Endothelial cell of umbilical vein (primary cell): ENCODE data around the gene SLC16A7. TPM values are rescaled to one million over a fixed set of nuclear protein-coding genes. Genes with fewer than 3 reads are reported as not detected.

Experiments used
- BruUV-seq: library from RNA; stranded (reverse); fragments of 400-500 nt; replicated peaks from 2 replicates; lab custom pipeline; 2021; lab: Mats Ljungman, UMichigan
- CTCF ChIA-PET: fragments of 300-600, 350-600 bp; sonication (Branson Sonifier 250); formaldehyde crosslinking; loops from one replicate; lab custom pipeline; 2021; ENCODE audit warnings: antibody characterized with exemption, inconsistent platforms; lab: Charles Lee
- POLR2A ChIA-PET: fragments of 300-600, 350-600 bp; sonication (Branson Sonifier 250); formaldehyde crosslinking; loops from one replicate; lab custom pipeline; 2021; ENCODE audit warnings: antibody characterized with exemption, inconsistent platforms; lab: Charles Lee
- DNase-seq: peaks from one replicate; pipeline ENCODE4 v3.0.0-alpha.2; 2011; ENCODE audit warnings: low read depth, low spot score
- FAIRE-seq: peaks from 2 replicates; lab custom pipeline; 2011; peaks lifted over from hg19 to GRCh38; lab: Jason Lieb, UNC
- H2AFZ ChIP-seq: 2 replicates; pipeline ENCODE4 v1.6.0; 2012; ENCODE audit warnings: low read depth, low read length, control low read depth, inconsistent platforms
- H3K27ac ChIP-seq: 2 replicates; pipeline ENCODE4 v1.5.1; 2011; ENCODE audit warnings: low read depth, mild to moderate bottlenecking, control low read depth, low read length, moderate library complexity; ENCODE audit not compliant: insufficient read depth
- H3K27me3 ChIP-seq, 2 experiments: 2 replicates each; pipeline versions ENCODE4 v1.6.0 to v1.6.1; 2011; ENCODE audit warnings: low read length in 2 of 2, mixed read lengths in 1 of 2; ENCODE audit not compliant: control insufficient read depth in 2 of 2, insufficient read depth in 2 of 2
- H3K36me3 ChIP-seq, 2 experiments: 2 replicates in 1 of 2; 3 replicates in 1 of 2; pipeline ENCODE4 v1.5.1; 2011; ENCODE audit warnings: low read length in 2 of 2, mild to moderate bottlenecking in 1 of 2, moderate library complexity in 1 of 2; ENCODE audit not compliant: control insufficient read depth in 2 of 2, insufficient read depth in 2 of 2; ENCODE audit errors: extremely low read depth in 1 of 2
- H3K4me1 ChIP-seq: 3 replicates; pipeline ENCODE4 v1.5.1; 2011; ENCODE audit warnings: mild to moderate bottlenecking, low read length; ENCODE audit not compliant: control insufficient read depth, insufficient read depth; ENCODE audit errors: extremely low read depth
- H3K4me2 ChIP-seq: 2 replicates; pipeline ENCODE4 v1.6.1; 2011; ENCODE audit warnings: low read length, control low read depth, mixed read lengths; ENCODE audit not compliant: insufficient read depth
- H3K4me3 ChIP-seq, 3 experiments: fragments of 200-600 bp in 1 of 3; sonication (generic), shearing (Covaris generic) in 1 of 3; replicated peaks in 1 of 3; 2 replicates each; pipeline ENCODE4 v1.5.1; 2011 to 2016; ENCODE audit warnings: control low read depth in 3 of 3, low read length in 3 of 3, mild to moderate bottlenecking in 2 of 3, inconsistent platforms in 1 of 3, low read depth in 1 of 3, moderate library complexity in 1 of 3; ENCODE audit not compliant: insufficient read depth in 1 of 3
- H3K79me2 ChIP-seq: 2 replicates; pipeline ENCODE4 v1.6.0; 2012; ENCODE audit warnings: low read length, inconsistent platforms; ENCODE audit not compliant: control insufficient read depth, insufficient read depth
- H3K9ac ChIP-seq: replicated peaks from 2 replicates; pipeline ENCODE3; 2011; ENCODE audit warnings: low read length, control low read depth; ENCODE audit not compliant: insufficient read depth; ENCODE audit errors: extremely low read depth
- H3K9me1 ChIP-seq: replicated peaks from 3 replicates; pipeline ENCODE4 v1.6.0; 2011; ENCODE audit warnings: mild to moderate bottlenecking, low read length; ENCODE audit not compliant: control insufficient read depth, insufficient read depth; ENCODE audit errors: extremely low read depth
- H3K9me3 ChIP-seq: replicated peaks from 2 replicates; pipeline ENCODE4 v1.5.1; 2012; ENCODE audit warnings: low read length, inconsistent platforms; ENCODE audit not compliant: control insufficient read depth, insufficient read depth
- H4K20me1 ChIP-seq: replicated peaks from 2 replicates; pipeline ENCODE3; 2011; ENCODE audit warnings: mild to moderate bottlenecking, low read length; ENCODE audit not compliant: control insufficient read depth, insufficient read depth; ENCODE audit errors: extremely low read depth
- EZH2 ChIP-seq: IDR thresholded peaks from 2 replicates; pipeline ENCODE4 v1.6.1; 2012; ENCODE audit warnings: borderline replicate concordance, low read depth, mild to moderate bottlenecking, moderate library complexity, low read length, inconsistent platforms; ENCODE audit not compliant: severe bottlenecking
- FOS ChIP-seq: IDR thresholded peaks from 2 replicates; pipeline ENCODE4 v1.6.1; 2011; ENCODE audit warnings: mild to moderate bottlenecking, low read length, moderate library complexity, borderline replicate concordance; ENCODE audit not compliant: insufficient read depth
- GATA2 ChIP-seq: IDR thresholded peaks from 2 replicates; pipeline ENCODE4 v1.7.0; 2011; ENCODE audit warnings: low read depth, mild to moderate bottlenecking, moderate library complexity, mixed read lengths, low read length; ENCODE audit not compliant: insufficient read length, insufficient read depth
- JUN ChIP-seq: IDR thresholded peaks from 2 replicates; pipeline ENCODE4 v1.6.1; 2011; ENCODE audit warnings: borderline replicate concordance, low read depth; ENCODE audit not compliant: insufficient read length, insufficient read depth
- MYC ChIP-seq: IDR thresholded peaks from one replicate; pipeline ENCODE4 v1.6.1; 2011; ENCODE audit warnings: mild to moderate bottlenecking, low read depth, low read length
- POLR2A ChIP-seq: IDR thresholded peaks from 2 replicates; pipeline ENCODE4 v1.6.1; 2012; ENCODE audit warnings: low read depth, mild to moderate bottlenecking, control low read depth, low read length
- POLR2AphosphoS5 ChIP-seq: IDR thresholded peaks from 2 replicates; pipeline ENCODE4 v1.6.1; 2012; ENCODE audit warnings: low read depth, mild to moderate bottlenecking, control low read depth, low read length, moderate library complexity; ENCODE audit not compliant: insufficient read depth
- dilution Hi-C: fragments of 300-500 bp; cut with MboI; formaldehyde crosslinking; loops from one replicate; pipeline ENCODE4 v1.15.0; 2019; ENCODE audit warnings: low sequenced_read_pairs; ENCODE audit not compliant: extremely low pct_ligation_motif_present
- intact Hi-C: fragments of 100-400 bp; cut with micrococcal nuclease; formaldehyde crosslinking; loops from one replicate; pipeline ENCODE4 v1.10.0; 2022
- polyA plus RNA-seq, 4 experiments: library from polyadenylated mRNA; depleted of rRNA in 3 of 4; stranded (reverse) in 3 of 4; unstranded in 1 of 4; fragments of >200 nt; gene quantifications; 2 replicates each; pipeline versions ENCODE4 v1.2.1 to v1.2.3, GENCODE V29; 2011 to 2012; ENCODE audit warnings: missing spikeins in 1 of 4
- total RNA-seq: library from RNA; stranded (reverse); gene quantifications from 2 replicates; pipeline ENCODE4 v1.2.3, GENCODE V29; 2021
- TF ChIP-seq, protein P1 (sequence below): IDR thresholded peaks from 2 replicates; pipeline ENCODE4 v1.6.1; 2011; ENCODE audit not compliant: insufficient read depth, insufficient read length
- TF ChIP-seq, protein P2 (sequence below), 2 donors: IDR thresholded peaks; 1 replicate in 1 of 2; 2 replicates in 1 of 2; pipeline ENCODE4 v1.5.1; 2011; ENCODE audit warnings: low read length in 2 of 2, mild to moderate bottlenecking in 2 of 2, moderate library complexity in 2 of 2, control low read depth in 1 of 2, inconsistent platforms in 1 of 2, low read depth in 1 of 2; ENCODE audit not compliant: insufficient read depth in 1 of 2; ENCODE audit errors: extremely low read depth in 1 of 2

SLC16A7 gene
- total and polyA plus RNA-seq, 2 donors (not counting 3 experiments of a cell fraction or from before 2014, with no cell fraction given), result 2.9 to 8.9 TPM

DNA sequence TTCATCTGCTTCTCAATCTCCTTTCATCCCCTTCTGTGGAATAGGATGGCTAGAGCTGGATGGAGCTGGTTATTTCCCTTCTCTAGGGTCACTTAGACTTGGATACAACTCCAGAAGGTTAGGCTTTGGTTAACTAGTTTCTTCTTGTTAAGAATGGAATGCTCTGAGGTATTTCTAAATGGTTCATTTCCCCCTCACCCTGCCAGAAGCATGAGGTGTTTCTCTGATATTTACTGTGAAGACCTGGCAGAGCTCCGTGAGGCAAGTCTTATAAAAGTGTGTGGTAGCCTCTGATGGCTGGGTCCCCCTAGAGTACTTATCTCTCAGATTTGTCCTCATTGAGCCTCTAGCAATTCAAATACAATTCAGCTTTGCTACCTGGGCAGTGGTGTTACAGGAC is 207.9 kb downstream of the SLC16A7 start:
- CTCF ChIA-PET, result interaction anchor here (1.1 kb wide), 1 partner anchor 31 kb away, joined by 3 read pairs; no protein-coding TSS in a partner anchor
- dilution Hi-C loops (no loop called here), intact Hi-C loops (loop anchor here (10.0 kb wide), 1 partner anchor 209 kb away; the partner anchor contains the start of gene SLC16A7)
- FAIRE-seq (no peak), DNase-seq (no peak)
- H3K27me3 ChIP-seq, result no peaks in the 10 kb centered on the region
- H3K4me1 ChIP-seq, result no peaks in the 10 kb centered on the region
- H3K27ac ChIP-seq, result no peak overlapping the region
- H3K4me3 ChIP-seq, result no peak overlapping the region
- TF ChIP-seq POLR2A (no peak), POLR2AphosphoS5 (no peak), JUN (no peak), EZH2 (no peak), GATA2 (no peak), FOS (no peak), MYC (no peak)
- TF ChIP-seq, protein P1, sequence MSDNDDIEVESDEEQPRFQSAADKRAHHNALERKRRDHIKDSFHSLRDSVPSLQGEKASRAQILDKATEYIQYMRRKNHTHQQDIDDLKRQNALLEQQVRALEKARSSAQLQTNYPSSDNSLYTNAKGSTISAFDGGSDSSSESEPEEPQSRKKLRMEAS, result no peak
- TF ChIP-seq, protein P2, sequence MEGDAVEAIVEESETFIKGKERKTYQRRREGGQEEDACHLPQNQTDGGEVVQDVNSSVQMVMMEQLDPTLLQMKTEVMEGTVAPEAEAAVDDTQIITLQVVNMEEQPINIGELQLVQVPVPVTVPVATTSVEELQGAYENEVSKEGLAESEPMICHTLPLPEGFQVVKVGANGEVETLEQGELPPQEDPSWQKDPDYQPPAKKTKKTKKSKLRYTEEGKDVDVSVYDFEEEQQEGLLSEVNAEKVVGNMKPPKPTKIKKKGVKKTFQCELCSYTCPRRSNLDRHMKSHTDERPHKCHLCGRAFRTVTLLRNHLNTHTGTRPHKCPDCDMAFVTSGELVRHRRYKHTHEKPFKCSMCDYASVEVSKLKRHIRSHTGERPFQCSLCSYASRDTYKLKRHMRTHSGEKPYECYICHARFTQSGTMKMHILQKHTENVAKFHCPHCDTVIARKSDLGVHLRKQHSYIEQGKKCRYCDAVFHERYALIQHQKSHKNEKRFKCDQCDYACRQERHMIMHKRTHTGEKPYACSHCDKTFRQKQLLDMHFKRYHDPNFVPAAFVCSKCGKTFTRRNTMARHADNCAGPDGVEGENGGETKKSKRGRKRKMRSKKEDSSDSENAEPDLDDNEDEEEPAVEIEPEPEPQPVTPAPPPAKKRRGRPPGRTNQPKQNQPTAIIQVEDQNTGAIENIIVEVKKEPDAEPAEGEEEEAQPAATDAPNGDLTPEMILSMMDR (IDR thresholded peaks at IDR 0.05; ENCODE audit: extremely low read depth in 1 of 2, insufficient read depth in 1 of 2, low read depth in 1 of 2, low read length in 2 of 2), result no peak
- no peaks in the 10 kb centered on the region for H3K36me3 ChIP-seq
- POLR2A ChIA-PET, result no interaction called here
- no peaks in the 10 kb centered on the region for H4K20me1 ChIP-seq
- no peaks in the 10 kb centered on the region for H3K9me3 ChIP-seq
- H3K9ac ChIP-seq, result no peak overlapping the region
- H2AFZ ChIP-seq, result no peak overlapping the region
- BruUV-seq, result no TSS peak
- no peaks in the 10 kb centered on the region for H3K9me1 ChIP-seq
- no peak overlapping the region for H3K4me2 ChIP-seq
- H3K79me2 ChIP-seq, result no peaks in the 10 kb centered on the region
